ENCODE data around the gene OSBP2.

- TF ChIP-seq EZH2 (IDR thresholded peaks at IDR 0.05; ENCODE audit: low read length, unreplicated experiment) (no peak), EZH2phosphoT487 (IDR thresholded peaks at IDR 0.05; ENCODE audit: borderline replicate concordance, low read length) (no peak)
- TF ChIP-seq, protein P1, sequence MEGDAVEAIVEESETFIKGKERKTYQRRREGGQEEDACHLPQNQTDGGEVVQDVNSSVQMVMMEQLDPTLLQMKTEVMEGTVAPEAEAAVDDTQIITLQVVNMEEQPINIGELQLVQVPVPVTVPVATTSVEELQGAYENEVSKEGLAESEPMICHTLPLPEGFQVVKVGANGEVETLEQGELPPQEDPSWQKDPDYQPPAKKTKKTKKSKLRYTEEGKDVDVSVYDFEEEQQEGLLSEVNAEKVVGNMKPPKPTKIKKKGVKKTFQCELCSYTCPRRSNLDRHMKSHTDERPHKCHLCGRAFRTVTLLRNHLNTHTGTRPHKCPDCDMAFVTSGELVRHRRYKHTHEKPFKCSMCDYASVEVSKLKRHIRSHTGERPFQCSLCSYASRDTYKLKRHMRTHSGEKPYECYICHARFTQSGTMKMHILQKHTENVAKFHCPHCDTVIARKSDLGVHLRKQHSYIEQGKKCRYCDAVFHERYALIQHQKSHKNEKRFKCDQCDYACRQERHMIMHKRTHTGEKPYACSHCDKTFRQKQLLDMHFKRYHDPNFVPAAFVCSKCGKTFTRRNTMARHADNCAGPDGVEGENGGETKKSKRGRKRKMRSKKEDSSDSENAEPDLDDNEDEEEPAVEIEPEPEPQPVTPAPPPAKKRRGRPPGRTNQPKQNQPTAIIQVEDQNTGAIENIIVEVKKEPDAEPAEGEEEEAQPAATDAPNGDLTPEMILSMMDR (conservative IDR thresholded peaks at IDR 0.05; ENCODE audit: low read depth, low read length): no peak
These were observed 97.8 kb downstream of the OSBP2 start for GRCh38 chr22:30792456-30792855.

Data from PC-3 (cell line).